ENCODE results near the gene SCD5. TPM values are rescaled to one million over a fixed set of nuclear protein-coding genes. Genes with fewer than 3 reads are reported as not detected.

SCD5 gene
- total RNA-seq, 2 experiments from 2014 or later, result 0.47 to 0.76 TPM

GRCh38 chr4:82801910-82802521 is 3.4 kb upstream of the SCD5 start:
- no peaks in the 10 kb centered on the region for H3K9me3 ChIP-seq (ENCODE audit: low read length)
- TF ChIP-seq CTCF (conservative IDR thresholded peaks at IDR 0.05; ENCODE audit: low read length) (peak; percentile 75), EZH2phosphoT487 (IDR thresholded peaks at IDR 0.05; ENCODE audit: borderline replicate concordance, low read depth, low read length) (no peak)
- no peak overlapping the region for H3K4me3 ChIP-seq (ENCODE audit: low read depth, low read length, poor library complexity, severe bottlenecking)
- DNase-seq (ENCODE audit: low spot score), result peak; percentile 12
- H3K36me3 ChIP-seq (ENCODE audit: insufficient read depth, low read length), result no peaks in the 10 kb centered on the region
- no peaks in the 10 kb centered on the region for H3K79me2 ChIP-seq (ENCODE audit: insufficient read depth, low read depth, low read length)
- intact Hi-C loops (cut with micrococcal nuclease; ENCODE audit: unreplicated experiment), result no loop called here
- H3K27ac ChIP-seq (ENCODE audit: low read depth, low read length, poor library complexity, severe bottlenecking), result no peak overlapping the region
- H2AFZ ChIP-seq (ENCODE audit: low read length), result no peak overlapping the region
- H3K4me2 ChIP-seq (ENCODE audit: low read length), result no peak overlapping the region
- CTCF ChIA-PET (ENCODE audit: unreplicated experiment), result no interaction called here
- 0 out of 2 replicates have a peak, but pooled peaks cover 3% of the 10 kb centered on the region for H4K20me1 ChIP-seq (ENCODE audit: insufficient read depth, low read length)
- POLR2A ChIA-PET, result interaction anchor here (0.6 to 1.0 kb wide), 3 partner anchors 9 to 453 kb away, joined by 3 to 5 read pairs (median 5); no protein-coding TSS in a partner anchor
- no peaks in the 10 kb centered on the region for H3K9me2 ChIP-seq (ENCODE audit: insufficient read depth, low read length)
- peaks cover 10% of the 10 kb centered on the region for H3K4me1 ChIP-seq (ENCODE audit: insufficient read depth, low read length, poor library complexity, severe bottlenecking)
- no TSS peak for BruUV-seq (replicated peaks)

GRCh38 chr4:82799006-82799881 is 648 bp upstream of the SCD5 start:
- no peak for DNase-seq (ENCODE audit: low spot score)
- Histone ChIP-seq H3K79me2 (ENCODE audit: insufficient read depth, low read depth, low read length) (no peaks in the 10 kb centered on the region), H3K27ac (ENCODE audit: low read depth, low read length, poor library complexity, severe bottlenecking) (no peak overlapping the region), H3K4me1 (ENCODE audit: insufficient read depth, low read length, poor library complexity, severe bottlenecking) (peaks cover 10% of the 10 kb centered on the region), H3K9me3 (ENCODE audit: low read length) (no peaks in the 10 kb centered on the region), H3K9me2 (ENCODE audit: insufficient read depth, low read length) (no peaks in the 10 kb centered on the region), H3K4me2 (ENCODE audit: low read length) (peak overlapping the region; percentile 81), H4K20me1 (ENCODE audit: insufficient read depth, low read length) (0 out of 2 replicates have a peak, but pooled peaks cover 3% of the 10 kb centered on the region), H3K36me3 (ENCODE audit: insufficient read depth, low read length) (no peaks in the 10 kb centered on the region), H2AFZ (ENCODE audit: low read length) (peak overlapping the region; percentile 90), H3K4me3 (ENCODE audit: low read depth, low read length, poor library complexity, severe bottlenecking) (peak overlapping the region; percentile 70)
- ChIA-PET CTCF (ENCODE audit: unreplicated experiment) (interaction anchor here (0.5 to 0.8 kb wide), 3 partner anchors 15 to 196 kb away, joined by 3 to 4 read pairs (median 3); no protein-coding TSS in a partner anchor), POLR2A (interaction anchor here (0.6 to 1.4 kb wide), 7 partner anchors 21 to 1692 kb away, joined by 3 to 4 read pairs (median 4); no protein-coding TSS in a partner anchor)
- no peak for TF ChIP-seq CTCF (conservative IDR thresholded peaks at IDR 0.05; ENCODE audit: low read length)
- BruUV-seq (replicated peaks), result no TSS peak
- intact Hi-C loops (cut with micrococcal nuclease; ENCODE audit: unreplicated experiment), result no loop called here

Data from OCI-LY7 (cell line).